ENCODE measurements around the gene EPHB1.

- TF ChIP-seq FOXK1 (CRISPR knock-in tag; IDR thresholded peaks at IDR 0.05) (no peak), ZNF423 (CRISPR knock-in tag; IDR thresholded peaks at IDR 0.05) (no peak), ZNF121 (CRISPR knock-in tag; IDR thresholded peaks at IDR 0.05) (no peak), CREM (CRISPR knock-in tag; IDR thresholded peaks at IDR 0.05) (no peak), ZNF263 (CRISPR knock-in tag; IDR thresholded peaks at IDR 0.05; ENCODE audit: low read depth) (no peak), PREB (CRISPR knock-in tag; IDR thresholded peaks at IDR 0.05; ENCODE audit: borderline replicate concordance) (no peak)
- TF ChIP-seq, protein P1, sequence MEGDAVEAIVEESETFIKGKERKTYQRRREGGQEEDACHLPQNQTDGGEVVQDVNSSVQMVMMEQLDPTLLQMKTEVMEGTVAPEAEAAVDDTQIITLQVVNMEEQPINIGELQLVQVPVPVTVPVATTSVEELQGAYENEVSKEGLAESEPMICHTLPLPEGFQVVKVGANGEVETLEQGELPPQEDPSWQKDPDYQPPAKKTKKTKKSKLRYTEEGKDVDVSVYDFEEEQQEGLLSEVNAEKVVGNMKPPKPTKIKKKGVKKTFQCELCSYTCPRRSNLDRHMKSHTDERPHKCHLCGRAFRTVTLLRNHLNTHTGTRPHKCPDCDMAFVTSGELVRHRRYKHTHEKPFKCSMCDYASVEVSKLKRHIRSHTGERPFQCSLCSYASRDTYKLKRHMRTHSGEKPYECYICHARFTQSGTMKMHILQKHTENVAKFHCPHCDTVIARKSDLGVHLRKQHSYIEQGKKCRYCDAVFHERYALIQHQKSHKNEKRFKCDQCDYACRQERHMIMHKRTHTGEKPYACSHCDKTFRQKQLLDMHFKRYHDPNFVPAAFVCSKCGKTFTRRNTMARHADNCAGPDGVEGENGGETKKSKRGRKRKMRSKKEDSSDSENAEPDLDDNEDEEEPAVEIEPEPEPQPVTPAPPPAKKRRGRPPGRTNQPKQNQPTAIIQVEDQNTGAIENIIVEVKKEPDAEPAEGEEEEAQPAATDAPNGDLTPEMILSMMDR (IDR thresholded peaks at IDR 0.05), result no peak
- TF ChIP-seq, protein P2, sequence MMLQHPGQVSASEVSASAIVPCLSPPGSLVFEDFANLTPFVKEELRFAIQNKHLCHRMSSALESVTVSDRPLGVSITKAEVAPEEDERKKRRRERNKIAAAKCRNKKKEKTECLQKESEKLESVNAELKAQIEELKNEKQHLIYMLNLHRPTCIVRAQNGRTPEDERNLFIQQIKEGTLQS (CRISPR knock-in tag; conservative IDR thresholded peaks at IDR 0.05), result no peak
Measured at GRCh38 chr3:135238871-135239614, 444.0 kb downstream of the EPHB1 start.
